Left cardiac atrium (tissue), 4 donors: ENCODE measurements around the gene TMEM135. TPM values are rescaled to one million over a fixed set of nuclear protein-coding genes. Genes with fewer than 3 reads are reported as not detected.
"Not testable (repeated sequence)": the region's sequence is repeated elsewhere in the genome, so short reads cannot be mapped to it uniquely, and the experiment has no call there.

Source experiments
- ATAC-seq, 2 donors: fragments of 200-7000 bp; cut with Tn5 transposase; one replicate each; pipeline ENCODE4 v1.9.1; 2020; ENCODE audit warnings: mild to moderate bottlenecking in 2 of 2, moderate library complexity in 2 of 2
- DNase-seq: peaks from one replicate; pipeline ENCODE4 v3.0.0-alpha.2; 2020
- intact Hi-C, 2 donors: fragments of 100-400 bp; cut with DNase I; formaldehyde crosslinking; loops; one replicate each; pipeline versions ENCODE4 v1.14.1 to v1.15.1; 2022 to 2023
- total RNA-seq, 2 donors: library from RNA; stranded (reverse); fragmentation: NEBNext Ultra II Directional; extraction: Animal tissue kit (Norgen Biotek cat#: 25700); gene quantifications; one replicate each; pipeline ENCODE4 v1.2.1, GENCODE V29; 2021
- donor health status: DM: no; HTN: yes; CAD: no.
- donor health status: DM: no; HTN: yes; CAD: no; lungs with severe emphysema.
- donor health status: DM: yes; HTN: yes; CAD: no.
- donor health status: Dilated cardiomyopathy.

Gene TMEM135
- total RNA-seq, 2 donors from 2014 or later, result 23.1 to 30.8 TPM

DNA sequence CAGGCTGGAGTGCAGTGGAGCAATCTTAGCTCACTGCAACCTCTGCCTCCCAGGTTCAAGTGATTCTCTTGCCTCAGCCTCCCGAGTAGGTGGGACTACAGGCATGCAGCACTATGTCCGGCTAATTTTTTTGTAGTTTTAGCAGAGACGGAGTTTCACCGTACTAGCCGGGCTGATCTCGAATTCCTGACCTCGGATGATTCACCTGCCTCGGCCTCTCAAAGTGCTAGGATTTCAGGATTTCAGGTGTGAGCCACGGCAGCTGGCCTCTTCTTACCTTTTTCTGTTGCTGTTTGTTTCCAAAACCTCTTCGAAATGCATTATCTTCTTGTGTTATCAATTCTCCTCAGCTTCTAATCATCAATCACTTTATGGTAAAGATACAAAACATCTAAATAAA, 22.1 kb upstream of the TMEM135 start:
- intact Hi-C loops, result no loop called here
- ATAC-seq (no peak), DNase-seq (no peak)

DNA sequence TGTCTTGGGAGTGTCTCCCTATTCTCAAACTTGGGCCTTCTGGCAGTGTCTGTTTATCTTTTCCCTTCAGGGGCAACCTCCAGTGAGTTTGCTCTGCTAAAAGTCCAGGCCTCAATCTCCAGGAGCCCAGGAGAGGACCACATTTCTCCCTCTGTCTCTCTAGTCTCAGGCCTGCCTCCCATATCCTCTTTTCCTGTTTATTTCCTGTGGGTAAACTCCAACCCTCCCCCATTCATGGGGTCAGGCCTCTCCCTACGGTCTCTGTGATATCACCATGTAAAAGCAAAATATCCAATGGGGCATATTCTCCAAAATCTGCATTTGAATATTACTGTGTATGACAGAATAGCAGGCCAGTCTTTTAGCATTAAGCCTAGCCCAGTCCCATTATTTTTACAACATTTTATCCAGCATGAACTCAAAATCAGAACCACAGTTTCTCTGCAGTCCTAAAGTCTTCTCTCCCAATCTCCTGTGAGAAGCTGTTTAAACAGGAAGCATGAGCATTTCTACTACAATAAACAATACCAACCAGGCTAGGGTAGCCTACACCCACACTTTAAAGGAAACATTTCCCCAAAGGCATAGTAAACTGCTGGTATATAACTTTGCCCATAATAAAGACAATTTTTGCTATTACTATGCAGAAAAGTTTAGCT, 18.0 kb upstream of the TMEM135 start:
- intact Hi-C loops, result no loop called here
- ATAC-seq (no peak), DNase-seq (no peak)

DNA sequence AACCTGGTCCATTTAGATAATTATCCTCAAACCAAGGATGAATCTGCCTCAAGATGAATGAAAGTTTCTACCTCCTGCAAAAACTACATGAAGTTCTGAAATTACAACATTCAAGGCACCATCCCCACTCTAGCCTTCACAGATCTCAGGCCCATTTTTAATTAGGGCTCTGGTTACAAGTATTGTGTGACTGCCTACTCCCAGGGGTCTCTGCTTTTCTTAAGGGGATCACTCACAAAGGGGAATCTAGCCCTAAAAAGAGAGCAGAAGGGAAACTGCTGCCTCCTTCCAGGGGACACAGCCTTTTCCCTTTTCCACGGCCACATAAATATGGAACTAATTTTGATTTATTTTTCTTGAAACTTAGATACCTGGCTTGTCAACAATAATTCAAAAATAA, 17.4 kb upstream of the TMEM135 start:
- intact Hi-C loops, result no loop called here
- no peak for ATAC-seq
- DNase-seq, result no peak

- DNase-seq (no peak), ATAC-seq (no peak)
- intact Hi-C loops, result no loop called here
These were observed 16.9 kb upstream of the TMEM135 start for GRCh38 chr11:87020764-87021365.

GRCh38 chr11:87022254-87022653, 15.5 kb upstream of the TMEM135 start:
- DNase-seq (no peak), ATAC-seq (no peak)
- intact Hi-C loops, result no loop called here

DNA sequence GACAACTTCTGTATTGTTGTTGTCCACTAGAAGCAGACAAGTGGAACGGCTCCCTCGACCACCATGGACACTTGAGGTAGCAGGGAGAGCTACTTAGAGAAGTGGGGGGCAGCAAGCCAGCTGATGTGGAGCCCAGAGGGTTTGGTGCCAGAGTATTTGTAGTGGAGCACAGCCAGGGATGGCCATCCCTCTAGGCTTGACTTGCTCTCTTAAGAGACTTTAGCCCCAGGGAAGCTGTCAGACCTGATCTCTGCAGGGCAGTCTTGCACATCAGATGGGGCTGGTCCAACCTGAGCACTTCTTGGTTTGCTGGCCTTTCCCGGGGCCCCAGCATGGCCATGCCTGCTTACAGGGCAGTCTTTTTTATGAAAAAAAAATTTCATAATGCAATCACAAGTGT, 15.0 kb upstream of the TMEM135 start:
- intact Hi-C loops, result no loop called here
- ATAC-seq (peak in 1 of 2 donors; percentile 53), DNase-seq (no peak)

DNA sequence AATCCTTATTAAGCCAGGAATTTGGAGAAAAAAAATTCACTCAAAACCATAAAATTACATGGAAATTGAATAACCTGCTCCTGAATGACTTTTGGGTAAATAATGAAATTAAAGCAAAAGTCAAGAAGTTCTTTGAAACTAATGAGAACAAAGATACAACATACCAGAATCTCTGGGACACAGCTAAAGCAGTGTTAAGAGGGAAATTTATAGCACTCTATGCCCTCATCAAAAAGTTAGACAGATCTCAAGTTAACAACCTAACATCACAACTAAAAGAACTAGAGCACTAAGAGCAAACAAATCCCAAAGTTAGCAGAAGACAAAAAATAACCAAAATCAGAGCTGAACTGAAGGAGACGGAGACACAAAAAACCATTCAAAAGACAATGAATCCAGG, 11.3 kb upstream of the TMEM135 start:
- ATAC-seq, DNase-seq, intact Hi-C loops: not testable (repeated sequence)

DNA sequence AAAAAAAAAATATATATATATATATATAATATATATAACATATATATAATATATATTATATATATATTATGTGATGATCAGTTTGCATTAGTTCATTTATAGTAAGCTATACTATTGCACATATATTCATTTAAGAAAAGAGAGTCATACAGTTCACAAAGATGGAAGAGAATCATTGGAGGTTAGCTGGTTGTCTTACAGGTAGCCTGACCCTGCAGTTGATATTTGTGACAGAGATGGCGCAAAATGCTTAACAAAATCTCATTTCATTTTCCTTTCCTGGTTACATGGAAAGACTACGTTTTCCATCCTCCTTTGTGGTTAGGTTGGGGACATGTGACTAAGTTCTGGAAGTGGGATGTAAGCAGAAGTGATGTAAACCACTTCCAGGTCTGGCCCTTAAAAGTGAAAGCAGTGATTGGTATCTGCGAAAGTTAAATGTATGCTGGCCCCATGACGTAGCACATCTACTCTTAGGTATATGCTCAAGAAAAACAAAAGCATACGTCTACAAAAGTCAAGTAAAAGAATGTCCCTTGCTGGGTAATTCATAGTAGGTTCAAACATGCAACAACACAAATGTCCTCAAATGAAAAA, 7.2 kb upstream of the TMEM135 start:
- no peak for ATAC-seq
- DNase-seq, result no peak

GRCh38 chr11:87031433-87032170, 6.1 kb upstream of the TMEM135 start:
- no peak for ATAC-seq
- intact Hi-C loops, result loop anchor here in 1 of 2 donors (10.0 kb wide), 2 partner anchors 47 to 87 kb away; no protein-coding TSS in a partner anchor
- DNase-seq, result no peak

More for the DNA sequence above, 7.2 kb upstream of the TMEM135 start:
- intact Hi-C loops, result loop anchor here in 1 of 2 donors (10.0 kb wide), 2 partner anchors 46 to 86 kb away; no protein-coding TSS in a partner anchor

DNA sequence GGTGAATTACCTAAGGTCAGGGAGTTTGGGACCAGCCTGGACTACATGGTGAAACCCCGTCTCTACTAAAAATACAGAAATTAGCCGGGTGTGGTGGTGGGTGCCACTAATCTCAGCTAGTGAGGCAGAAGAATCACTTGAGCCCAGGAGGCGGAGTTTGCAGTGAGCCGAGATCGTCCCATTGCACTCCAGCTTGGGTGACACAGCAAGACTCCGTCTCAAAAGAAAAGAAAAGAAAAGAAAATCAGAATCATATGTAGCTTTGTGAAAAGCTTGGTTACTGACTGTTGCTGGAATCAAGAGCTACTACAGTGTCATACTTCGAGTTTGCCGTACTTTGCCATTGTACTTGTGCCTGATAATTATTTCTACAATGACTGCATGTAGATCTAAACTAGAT, 4.2 kb upstream of the TMEM135 start:
- ATAC-seq, result no peak
- intact Hi-C loops, result loop anchor here in 1 of 2 donors (10.0 kb wide), 2 partner anchors 49 to 89 kb away; no protein-coding TSS in a partner anchor
- DNase-seq, result no peak

DNA sequence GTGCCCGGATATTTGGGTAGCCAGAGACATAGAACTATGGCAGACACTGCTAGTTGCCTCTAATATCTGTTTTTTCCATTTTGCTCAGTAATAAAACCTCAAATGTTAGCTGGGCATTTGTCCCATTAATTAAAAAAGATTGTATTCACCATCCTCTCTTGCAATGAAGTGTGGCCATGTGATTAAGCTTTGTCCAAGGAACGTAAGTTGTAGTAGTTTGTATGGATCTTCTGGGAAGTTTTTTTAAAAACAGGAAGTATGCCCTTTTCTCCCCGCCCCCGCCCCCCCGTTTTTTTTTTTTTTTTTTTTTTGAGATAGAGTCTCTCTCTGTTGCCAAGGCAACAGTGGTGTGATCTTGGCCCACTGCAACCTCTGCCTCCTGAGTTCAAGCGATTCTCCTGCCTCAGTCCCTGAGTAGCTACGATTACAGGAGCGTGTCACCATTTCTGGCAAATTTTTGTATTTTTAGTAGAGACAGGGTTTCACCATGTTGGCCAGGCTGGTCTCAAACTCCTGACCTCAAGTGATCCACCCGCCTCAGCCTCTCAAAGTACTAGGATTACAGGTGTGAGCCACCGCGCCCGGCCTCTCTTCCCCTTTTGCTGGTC, 1.7 kb upstream of the TMEM135 start:
- ATAC-seq, result no peak
- intact Hi-C loops, result loop anchor here (5.0 to 10.0 kb wide), 3 partner anchors 51 to 91 kb away; partner anchors contain the start of gene FZD4 (in 1 of the 2)
- DNase-seq, result no peak

DNA sequence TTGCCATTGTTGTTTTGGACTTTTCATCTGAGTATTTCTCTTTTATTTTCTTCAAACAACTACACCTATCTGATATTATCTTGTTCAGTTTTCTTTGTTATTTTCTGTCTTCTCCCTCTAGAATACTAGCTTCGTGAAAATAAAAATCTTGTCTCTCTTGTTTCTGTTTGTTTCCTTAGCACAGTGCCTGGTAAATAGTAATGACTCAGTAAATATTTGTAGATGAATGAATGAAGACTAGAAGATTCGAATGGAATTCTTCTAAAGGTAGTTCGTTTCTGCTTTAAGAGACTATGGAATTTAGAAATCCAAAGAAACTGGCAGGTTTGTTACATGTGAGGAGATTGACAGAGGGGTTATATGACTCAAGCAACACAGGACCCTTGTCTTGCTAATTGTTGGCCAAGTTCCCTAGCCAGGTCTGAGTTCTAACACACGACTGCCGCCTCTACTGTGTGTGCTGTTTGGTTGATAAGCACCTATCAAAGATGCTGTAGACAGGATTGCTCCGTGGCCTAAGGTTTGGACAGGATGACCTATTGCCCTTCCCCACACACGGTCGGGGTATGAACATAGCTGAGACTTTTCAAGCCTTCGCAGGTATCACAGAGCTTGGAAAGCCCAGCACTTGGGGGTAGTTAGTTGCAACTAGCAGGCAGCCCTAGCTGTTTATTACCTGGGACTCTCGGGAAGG, 831 bp upstream of the TMEM135 start:
- DNase-seq, result no peak
- intact Hi-C loops, result loop anchor here (5.0 to 10.0 kb wide), 3 partner anchors 52 to 92 kb away; partner anchors contain the start of gene FZD4 (in 1 of the 2)
- peak; percentile 1 to 10 for ATAC-seq

DNA sequence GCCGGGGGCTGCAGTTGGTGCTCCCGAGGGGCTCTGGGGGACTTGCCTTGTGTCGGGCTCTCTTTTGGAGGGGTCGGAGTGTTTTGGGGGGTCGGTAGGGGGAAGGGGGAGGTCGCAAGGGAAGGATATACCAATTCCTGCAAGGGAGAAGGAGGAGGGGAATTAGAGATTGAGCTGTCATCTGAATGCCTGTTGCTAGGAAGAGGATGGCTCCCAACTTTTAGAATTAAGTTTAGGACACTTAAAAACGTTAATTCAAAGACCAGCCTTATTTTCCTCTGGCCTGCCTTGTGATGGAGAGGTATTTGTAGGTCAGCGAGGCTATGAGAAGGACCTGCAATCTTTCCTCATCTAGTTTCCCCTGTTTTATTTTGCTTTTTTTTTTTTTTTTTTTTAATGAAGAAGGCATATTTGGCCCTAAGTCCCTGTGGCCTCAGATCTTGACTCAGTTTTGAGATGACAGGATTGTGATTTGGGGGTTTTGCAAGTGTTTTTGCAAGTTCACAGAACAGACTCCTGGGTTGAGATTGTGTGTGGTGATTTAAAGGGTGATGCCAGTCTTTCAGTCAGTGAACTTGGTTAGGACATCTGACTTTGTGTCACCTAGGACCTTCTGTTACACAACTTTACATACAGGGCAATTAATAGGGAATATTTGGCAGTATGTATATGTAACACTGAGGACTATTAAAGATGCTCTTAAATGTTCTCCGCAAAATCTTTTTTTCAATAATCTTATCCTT, 672 bp downstream of the TMEM135 start:
- ATAC-seq (peak in 1 of 2 donors; percentile 14), DNase-seq (no peak)
- intact Hi-C loops, result loop anchor here (5.0 to 10.0 kb wide), 3 partner anchors 54 to 94 kb away; partner anchors contain the start of gene FZD4 (in 1 of the 2)

DNA sequence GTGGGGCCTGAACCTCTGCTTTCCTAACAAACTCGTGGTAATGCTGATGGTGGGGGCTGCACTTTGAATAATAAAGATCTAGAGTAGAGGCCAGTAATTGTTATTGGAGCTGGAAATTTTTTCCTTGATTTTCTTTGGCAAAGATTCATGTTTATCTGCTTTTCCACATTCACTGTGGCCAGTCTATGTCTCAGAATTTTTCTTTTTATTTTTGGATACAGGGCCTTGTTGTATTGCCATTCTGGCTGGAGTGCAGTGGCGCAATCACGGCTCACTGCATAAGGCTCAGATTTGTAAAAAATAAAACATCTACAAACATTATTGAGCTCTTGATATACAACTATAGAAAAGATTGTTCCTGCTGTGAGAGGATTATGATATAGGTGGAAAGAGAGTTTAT, 1.6 kb downstream of the TMEM135 start:
- ATAC-seq (no peak), DNase-seq (peak; percentile 36)
- intact Hi-C loops, result loop anchor here (5.0 to 10.0 kb wide), 3 partner anchors 55 to 95 kb away; partner anchors contain the start of gene FZD4 (in 1 of the 2)

DNA sequence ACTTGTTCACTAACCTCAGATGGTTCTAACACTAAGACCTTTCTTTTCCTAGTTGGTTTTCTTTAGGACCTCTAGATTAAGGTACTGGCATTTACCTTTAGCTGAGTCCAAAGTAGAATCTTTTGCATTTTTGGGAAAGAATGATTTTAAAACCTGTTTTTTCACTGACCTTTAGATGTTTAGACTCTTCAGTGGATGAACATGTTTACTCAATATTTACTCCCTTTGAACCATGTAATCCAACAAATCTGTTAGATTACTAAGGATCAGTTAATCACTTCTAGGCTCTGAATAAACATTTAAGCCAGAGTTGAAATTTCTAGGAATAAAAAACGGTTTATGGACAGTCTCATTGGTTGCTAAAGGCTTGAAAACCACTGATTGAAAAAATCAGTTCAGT, 6.2 kb downstream of the TMEM135 start:
- intact Hi-C loops, result no loop called here

DNA sequence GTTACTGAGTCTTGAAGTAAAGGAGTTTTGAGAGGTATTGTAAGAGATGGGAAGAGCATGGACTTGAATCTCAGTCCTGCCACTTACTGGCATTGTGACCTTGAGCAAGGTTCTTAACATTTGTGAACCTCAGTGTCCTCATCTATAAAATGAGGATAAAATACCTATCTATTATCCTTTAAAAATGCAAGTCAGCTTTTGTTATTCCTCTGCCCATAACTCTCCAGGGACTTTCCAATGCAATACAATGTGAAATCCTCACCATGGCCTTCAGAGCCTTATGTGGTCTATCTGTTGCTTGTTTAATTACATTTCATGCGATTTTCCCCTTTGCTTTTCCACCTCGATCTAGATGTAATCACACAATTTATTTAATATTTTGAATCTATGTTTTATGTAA, 9.1 kb downstream of the TMEM135 start:
- DNase-seq (no peak), ATAC-seq (no peak)
- intact Hi-C loops, result no loop called here

More for the DNA sequence above, 6.2 kb downstream of the TMEM135 start:
- DNase-seq (no peak), ATAC-seq (no peak)

DNA sequence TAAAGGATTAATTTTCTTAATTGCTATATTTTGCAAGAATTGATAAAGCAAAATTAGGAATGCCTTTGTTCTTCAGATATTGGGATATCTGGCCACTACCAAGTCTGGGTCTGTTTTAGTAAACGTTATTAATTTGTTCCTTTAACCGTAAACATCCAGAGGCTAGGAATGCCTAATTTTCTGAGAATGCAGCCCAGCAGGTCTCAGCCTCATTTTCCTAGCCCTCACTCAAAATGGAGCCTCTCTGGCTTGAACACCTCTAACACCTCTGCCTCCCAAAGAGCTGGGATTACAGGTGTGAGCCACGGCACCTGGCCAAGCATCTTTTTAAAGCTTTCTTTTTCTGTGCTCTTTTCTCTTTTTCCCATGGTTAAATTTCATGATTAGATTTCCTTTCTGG, 18.4 kb downstream of the TMEM135 start:
- ATAC-seq (no peak), DNase-seq (no peak)
- intact Hi-C loops, result no loop called here

DNA sequence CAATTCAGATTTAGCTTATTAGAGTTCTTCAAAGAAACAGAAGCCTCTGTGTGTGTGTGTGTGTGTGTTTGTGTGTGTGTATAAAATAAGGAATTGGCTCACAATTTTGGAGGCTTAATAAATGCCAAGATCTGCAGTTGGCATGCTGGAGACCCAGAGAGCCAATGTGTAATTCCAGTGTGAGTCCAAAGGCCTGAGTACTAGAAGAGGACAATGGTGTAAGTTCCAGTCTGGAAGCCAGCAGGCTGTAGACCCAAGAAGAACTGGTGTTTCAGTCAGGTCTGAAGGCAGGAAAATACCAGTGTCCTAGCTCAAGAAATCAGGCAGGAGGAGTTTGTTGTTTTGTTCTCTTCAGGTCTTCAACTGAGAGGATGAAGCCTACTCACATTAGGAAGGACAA, 20.0 kb downstream of the TMEM135 start:
- DNase-seq (no peak), ATAC-seq (peak in 1 of 2 donors; percentile 34)
- intact Hi-C loops, result no loop called here
